ENCODE data around the gene CD4. TPM values are rescaled to one million over a fixed set of nuclear protein-coding genes. Genes with fewer than 3 reads are reported as not detected.

Gene CD4
- total and polyA plus RNA-seq, 10 of the 15 experiments (the other 5 are each of a cell fraction or from before 2014, with no cell fraction given): 0.24 to 1.6 (median 0.69) TPM

GRCh38 chr12:6757028-6757690, 32.2 kb upstream of the CD4 start:
- no peak overlapping the region for H3K27ac ChIP-seq (ENCODE audit: control insufficient read depth, insufficient read depth)
- ChIA-PET POLR2A (interaction anchor here (0.7 to 2.1 kb wide), 4 partner anchors 9 to 114 kb away, joined by 4 to 7 read pairs (median 4); partner anchors contain the start of gene PTMS), CTCF (interaction anchor here (0.9 to 10.9 kb wide), 6 partner anchors 10 to 91 kb away, joined by 3 to 221 read pairs (median 4); partner anchors contain the start of genes LAG3 and PTMS), SMC1A (ENCODE audit: uncharacterized antibody, unreplicated experiment) (interaction anchor here (1.4 kb wide), 1 partner anchor 25 kb away, joined by 3 read pairs; no protein-coding TSS in a partner anchor), RAD21 (ENCODE audit: unreplicated experiment) (interaction anchor here (1.5 kb wide), 1 partner anchor 10 kb away, joined by 7 read pairs; the partner anchor contains the start of gene PTMS)
- H2AFZ ChIP-seq (ENCODE audit: control insufficient read depth, low read depth, low read length): no peak overlapping the region
- TF ChIP-seq CHD4 (IDR thresholded peaks at IDR 0.05) (no peak), MTA3 (IDR thresholded peaks at IDR 0.05; ENCODE audit: borderline replicate concordance, low read length) (no peak), ZNF592 (IDR thresholded peaks at IDR 0.05) (no peak), ATF3 (IDR thresholded peaks at IDR 0.05; ENCODE audit: borderline replicate concordance, extremely low read depth, low read depth, low read length) (no peak), NRF1 (conservative IDR thresholded peaks at IDR 0.05; ENCODE audit: low read depth, low read length) (no peak)
- H4K20me1 ChIP-seq (ENCODE audit: control insufficient read depth, insufficient read depth): no peaks in the 10 kb centered on the region
- DNase-seq (ENCODE audit: low read depth, low spot score) (no peak), ATAC-seq (no peak), FAIRE-seq (no peak)
- 72% methylated on average over 8 of the region's 8 CpGs for WGBS (ENCODE audit: insufficient coverage, insufficient replicate concordance, low lambda C conversion rate, missing lambda C conversion rate)
- no peaks in the 10 kb centered on the region for H3K27me3 ChIP-seq (replicated peaks in 1 of 2; ENCODE audit: control insufficient read depth in 2 of 2, insufficient read depth in 2 of 2, low read length in 1 of 2)
- peaks cover 12% of the 10 kb centered on the region for H3K4me1 ChIP-seq (ENCODE audit: control insufficient read depth, insufficient read depth, low read length)
- intact Hi-C loops (cut with micrococcal nuclease; ENCODE audit: unreplicated experiment): no loop called here
- BruUV-seq (replicated peaks): no TSS peak
- no peaks in the 10 kb centered on the region for H3K36me3 ChIP-seq (ENCODE audit: control insufficient read depth in 2 of 2, insufficient read depth in 2 of 2, low read length in 1 of 2)
- no peaks in the 10 kb centered on the region for H3K9me3 ChIP-seq (replicated peaks; ENCODE audit: control insufficient read depth, insufficient read depth, low read length)
- in situ Hi-C loops (cut with MboI): no loop called here
- H3K9ac ChIP-seq (ENCODE audit: control insufficient read depth, insufficient read depth, low read length): no peak overlapping the region
- no peak overlapping the region for H3K4me3 ChIP-seq
- H3K79me2 ChIP-seq (ENCODE audit: control insufficient read depth, insufficient read depth, low read length): peaks cover 11% of the 10 kb centered on the region
- no peak overlapping the region for H3K4me2 ChIP-seq (ENCODE audit: control insufficient read depth, insufficient read depth)

All from GM12878 (cell line).